Measurements from ENCODE around the gene RASSF4. TPM values are rescaled to one million over a fixed set of nuclear protein-coding genes. Genes with fewer than 3 reads are reported as not detected.

Gene RASSF4
- total and polyA plus RNA-seq, 4 donors, result 19.5 to 55.4 (median 41.6) TPM

- Histone ChIP-seq H3K4me1 (ENCODE audit: control insufficient read depth in 5 of 5, insufficient read depth in 5 of 5, low read length in 5 of 5) (peaks cover 15 to 34% (median 27%) of the 10 kb centered on the region in 5 donors), H3K27ac (ENCODE audit: low read depth in 1 of 2, low read length in 1 of 2) (peak overlapping the region in 1 of 2 donors; percentile 99), H3K4me3 (no peak overlapping the region), H3K27me3 (ENCODE audit: control insufficient read depth in 3 of 3, insufficient read depth in 3 of 3, low read length in 2 of 3) (no peaks in the 10 kb centered on the region), H3K9ac (ENCODE audit: insufficient read depth in 1 of 2, low read length in 2 of 2) (peak overlapping the region in 1 of 2 donors; percentile 34), H3K9me3 (ENCODE audit: control insufficient read depth in 4 of 4, insufficient read depth in 3 of 4, low read length in 3 of 4) (peaks cover 0 to 2% (median 0%) of the 10 kb centered on the region in 4 donors), H3K36me3 (ENCODE audit: control insufficient read depth in 4 of 4, insufficient read depth in 4 of 4, low read length in 4 of 4) (peaks cover 0 to 6% (median 0%) of the 10 kb centered on the region in 4 donors)
- no peak for TF ChIP-seq CTCF (IDR thresholded peaks at IDR 0.05; ENCODE audit: control extremely low read depth, extremely low read depth)
- DNase-seq (no peak), ATAC-seq (ENCODE audit: insufficient read depth, low FRiP score) (no peak)
- 100% methylated on average over 1 of the region's 1 CpG for WGBS, 2 donors
Measured at GRCh38 chr10:44965104-44965503, 5.5 kb downstream of the RASSF4 start.

- Histone ChIP-seq H3K9me3 (ENCODE audit: control insufficient read depth in 4 of 4, insufficient read depth in 3 of 4, low read length in 3 of 4) (peaks cover 0 to 2% (median 0%) of the 10 kb centered on the region in 4 donors), H3K27ac (ENCODE audit: low read depth in 1 of 2, low read length in 1 of 2) (peak overlapping the region; percentile 34 to 99), H3K4me1 (ENCODE audit: control insufficient read depth in 5 of 5, insufficient read depth in 5 of 5, low read length in 5 of 5) (peaks cover 14 to 30% (median 27%) of the 10 kb centered on the region in 5 donors), H3K27me3 (ENCODE audit: control insufficient read depth in 3 of 3, insufficient read depth in 3 of 3, low read length in 2 of 3) (no peaks in the 10 kb centered on the region), H3K36me3 (ENCODE audit: control insufficient read depth in 4 of 4, insufficient read depth in 4 of 4, low read length in 4 of 4) (peaks cover 0 to 9% (median 0%) of the 10 kb centered on the region in 4 donors), H3K4me3 (no peak overlapping the region), H3K9ac (ENCODE audit: insufficient read depth in 1 of 2, low read length in 2 of 2) (no peak overlapping the region)
- 82 to 87% methylated on average over 6 of the region's 6 CpGs for WGBS, 2 donors
- no peak for TF ChIP-seq CTCF (IDR thresholded peaks at IDR 0.05; ENCODE audit: control extremely low read depth, extremely low read depth)
- no peak for DNase-seq
- ATAC-seq (ENCODE audit: insufficient read depth, low FRiP score), result no peak
Measured at GRCh38 chr10:44965651-44966097, 6.1 kb downstream of the RASSF4 start.

- DNase-seq (no peak), ATAC-seq (ENCODE audit: insufficient read depth, low FRiP score) (no peak)
- TF ChIP-seq CTCF (IDR thresholded peaks at IDR 0.05; ENCODE audit: control extremely low read depth, extremely low read depth), result no peak
- Histone ChIP-seq H3K27me3 (ENCODE audit: control insufficient read depth in 3 of 3, insufficient read depth in 3 of 3, low read length in 2 of 3) (no peaks in the 10 kb centered on the region), H3K9me3 (ENCODE audit: control insufficient read depth in 4 of 4, insufficient read depth in 3 of 4, low read length in 3 of 4) (peaks cover 0 to 2% (median 0%) of the 10 kb centered on the region in 4 donors), H3K9ac (ENCODE audit: insufficient read depth in 1 of 2, low read length in 2 of 2) (no peak overlapping the region), H3K36me3 (ENCODE audit: control insufficient read depth in 4 of 4, insufficient read depth in 4 of 4, low read length in 4 of 4) (peaks cover 0 to 14% (median 0%) of the 10 kb centered on the region in 4 donors), H3K4me3 (no peak overlapping the region), H3K4me1 (ENCODE audit: control insufficient read depth in 5 of 5, insufficient read depth in 5 of 5, low read length in 5 of 5) (peaks cover 14 to 33% (median 27%) of the 10 kb centered on the region in 5 donors), H3K27ac (ENCODE audit: low read depth in 1 of 2, low read length in 1 of 2) (peak overlapping the region; percentile 44 to 99)
- 59 to 60% methylated on average over 8 of the region's 8 CpGs for WGBS, 2 donors
Measured at GRCh38 chr10:44966129-44966815, 6.7 kb downstream of the RASSF4 start.
